HepG2 (cell line): ENCODE results near the gene ERVMER34-1. TPM values are rescaled to one million over a fixed set of nuclear protein-coding genes. Genes with fewer than 3 reads are reported as not detected.

Source experiments
- AGO2 ChIP-seq: fragments of 200-400 bp; formaldehyde crosslinking; optimal IDR thresholded peaks from 2 replicates; pipeline ENCODE3; 2017; ENCODE audit warnings: mild to moderate bottlenecking, low read depth, low read length, moderate library complexity
- ATF1 ChIP-seq: IDR thresholded peaks from 2 replicates; pipeline ENCODE4 v1.6.1; 2016; ENCODE audit warnings: mild to moderate bottlenecking, control low read depth
- DMAP1 ChIP-seq: IDR thresholded peaks from 2 replicates; pipeline ENCODE4 v1.6.1; 2016
- IRF2 ChIP-seq: IDR thresholded peaks from 2 replicates; pipeline ENCODE4 v1.6.1; 2018; ENCODE audit warnings: missing genetic modification reagents, missing compliant biosample characterization
- PAF1 ChIP-seq: IDR thresholded peaks from 2 replicates; pipeline ENCODE4 v1.6.1; 2016; ENCODE audit warnings: missing genetic modification reagents, missing compliant biosample characterization
- RBFOX2 ChIP-seq: fragments of 200-400 bp; formaldehyde crosslinking; IDR thresholded peaks from 2 replicates; pipeline ENCODE4 v1.6.1; 2017; ENCODE audit warnings: low read depth, mild to moderate bottlenecking, low read length
- SSRP1 ChIP-seq: IDR thresholded peaks from 2 replicates; pipeline ENCODE4 v1.6.1; 2016; ENCODE audit warnings: control low read depth
- ZFP41 ChIP-seq: sonication (generic); formaldehyde crosslinking; IDR thresholded peaks from 2 replicates; pipeline ENCODE4 v1.4.0; 2020; ENCODE audit warnings: mild to moderate bottlenecking, missing genetic modification reagents, borderline replicate concordance
- ZNF354B ChIP-seq: sonication (generic); formaldehyde crosslinking; IDR thresholded peaks from 2 replicates; pipeline ENCODE4 v1.8.0; 2022; ENCODE audit warnings: mild to moderate bottlenecking, missing genetic modification reagents
- ZNF484 ChIP-seq: sonication (generic); formaldehyde crosslinking; IDR thresholded peaks from 2 replicates; pipeline ENCODE4 v1.5.1; 2020; ENCODE audit warnings: mild to moderate bottlenecking, low read depth, missing genetic modification reagents, borderline replicate concordance
- ZSCAN25 ChIP-seq: sonication (generic); formaldehyde crosslinking; IDR thresholded peaks from 2 replicates; pipeline ENCODE4 v1.8.0; 2022; ENCODE audit warnings: mild to moderate bottlenecking, missing genetic modification reagents
- polyA plus RNA-seq, 8 experiments: library from polyadenylated mRNA; depleted of rRNA in 3 of 8; stranded (reverse) in 7 of 8; unstranded in 1 of 8; fragments of >200 nt; fragmentation: Illumina TruSeq in 4 of 8; extraction: Trizol in 4 of 8; gene quantifications; 2 replicates each; pipeline versions ENCODE4 v1.2.1 to v1.2.3, GENCODE V29; 2011 to 2016; ENCODE audit warnings: low read depth in 4 of 8, missing spikeins in 1 of 8, mixed read lengths in 1 of 8; ENCODE audit not compliant: insufficient read depth in 1 of 8
- total RNA-seq, 5 experiments: library from RNA; depleted of rRNA; stranded (reverse); fragments of >200 nt; fragmentation: Illumina TruSeq; extraction: Trizol; gene quantifications; 2 replicates each; pipeline ENCODE4 v1.2.3, GENCODE V29; 2016; ENCODE audit warnings: low read depth in 1 of 5
- TF ChIP-seq, protein P1 (sequence below): sonication (generic); formaldehyde crosslinking; IDR thresholded peaks from 2 replicates; pipeline ENCODE4 v1.9.0; 2021; ENCODE audit warnings: missing genetic modification reagents, borderline replicate concordance
- TF ChIP-seq, protein P2 (sequence below): sonication (generic); formaldehyde crosslinking; conservative IDR thresholded peaks from 2 replicates; pipeline ENCODE4 v1.4.0; 2020; ENCODE audit warnings: missing genetic modification reagents
- TF ChIP-seq, protein P3 (sequence below): sonication (generic); formaldehyde crosslinking; IDR thresholded peaks from 2 replicates; pipeline ENCODE4 v1.5.0; 2020; ENCODE audit warnings: mild to moderate bottlenecking, missing genetic modification reagents
- TF ChIP-seq, protein P4 (sequence below): sonication (generic); formaldehyde crosslinking; IDR thresholded peaks from 2 replicates; pipeline ENCODE4 v1.9.0; 2021; ENCODE audit warnings: missing genetic modification reagents, mild to moderate bottlenecking, borderline replicate concordance
- TF ChIP-seq, protein P5 (sequence below): sonication (generic); formaldehyde crosslinking; IDR thresholded peaks from 2 replicates; pipeline ENCODE4 v1.9.0; 2021; ENCODE audit warnings: missing genetic modification reagents, mild to moderate bottlenecking, borderline replicate concordance
- TF ChIP-seq, protein P6 (sequence below): sonication (generic); formaldehyde crosslinking; IDR thresholded peaks from 2 replicates; pipeline ENCODE4 v1.8.1; 2023; ENCODE audit warnings: mild to moderate bottlenecking, missing genetic modification reagents

Gene ERVMER34-1
- total and polyA plus RNA-seq, 2 of the 13 experiments (the other 11 are each of a cell fraction or from before 2014, with no cell fraction given), result 0.04 to 0.35 TPM

DNA sequence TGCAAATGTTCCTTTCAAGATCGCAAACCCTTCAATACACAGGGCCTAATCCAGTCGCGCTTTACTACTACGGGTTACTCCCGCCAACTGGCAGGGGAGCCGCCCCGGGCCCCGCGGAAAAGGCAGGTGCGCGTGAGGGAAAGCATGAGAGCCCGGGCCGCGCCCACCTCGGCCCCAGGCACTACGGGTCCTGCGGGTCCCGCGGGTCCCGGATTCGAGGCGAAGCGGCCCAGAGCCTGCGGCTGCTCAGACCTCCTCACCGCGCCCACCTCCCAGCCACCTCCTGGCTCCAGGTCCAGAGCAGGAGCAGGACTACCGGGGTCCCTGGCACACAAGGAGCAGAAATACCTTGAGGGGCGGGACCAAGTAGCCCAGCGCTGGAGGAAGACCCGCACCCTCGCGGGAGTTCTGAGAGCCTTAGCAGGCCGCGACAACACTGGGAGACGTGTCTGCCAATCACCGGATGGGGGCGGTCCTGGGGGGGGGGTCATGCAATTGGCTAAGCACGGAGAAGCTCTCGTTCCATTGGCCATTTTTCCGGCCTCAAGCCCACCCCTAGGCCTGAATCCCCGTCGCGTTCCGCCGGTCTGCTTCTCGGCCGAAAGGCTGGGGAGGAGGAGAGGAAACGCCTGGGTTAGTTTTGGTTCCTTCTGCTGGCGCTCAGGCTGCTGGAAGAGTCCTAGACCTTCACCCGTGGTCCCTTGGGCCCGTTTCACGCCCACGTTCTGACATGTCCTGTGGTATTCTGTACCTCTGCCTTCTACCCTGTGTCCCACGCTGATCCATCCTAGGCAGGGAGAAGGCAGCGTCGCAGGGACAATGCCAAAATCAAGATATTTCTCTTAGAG lies 29.0 kb downstream of the ERVMER34-1 start (continued):
- TF ChIP-seq, protein P1, sequence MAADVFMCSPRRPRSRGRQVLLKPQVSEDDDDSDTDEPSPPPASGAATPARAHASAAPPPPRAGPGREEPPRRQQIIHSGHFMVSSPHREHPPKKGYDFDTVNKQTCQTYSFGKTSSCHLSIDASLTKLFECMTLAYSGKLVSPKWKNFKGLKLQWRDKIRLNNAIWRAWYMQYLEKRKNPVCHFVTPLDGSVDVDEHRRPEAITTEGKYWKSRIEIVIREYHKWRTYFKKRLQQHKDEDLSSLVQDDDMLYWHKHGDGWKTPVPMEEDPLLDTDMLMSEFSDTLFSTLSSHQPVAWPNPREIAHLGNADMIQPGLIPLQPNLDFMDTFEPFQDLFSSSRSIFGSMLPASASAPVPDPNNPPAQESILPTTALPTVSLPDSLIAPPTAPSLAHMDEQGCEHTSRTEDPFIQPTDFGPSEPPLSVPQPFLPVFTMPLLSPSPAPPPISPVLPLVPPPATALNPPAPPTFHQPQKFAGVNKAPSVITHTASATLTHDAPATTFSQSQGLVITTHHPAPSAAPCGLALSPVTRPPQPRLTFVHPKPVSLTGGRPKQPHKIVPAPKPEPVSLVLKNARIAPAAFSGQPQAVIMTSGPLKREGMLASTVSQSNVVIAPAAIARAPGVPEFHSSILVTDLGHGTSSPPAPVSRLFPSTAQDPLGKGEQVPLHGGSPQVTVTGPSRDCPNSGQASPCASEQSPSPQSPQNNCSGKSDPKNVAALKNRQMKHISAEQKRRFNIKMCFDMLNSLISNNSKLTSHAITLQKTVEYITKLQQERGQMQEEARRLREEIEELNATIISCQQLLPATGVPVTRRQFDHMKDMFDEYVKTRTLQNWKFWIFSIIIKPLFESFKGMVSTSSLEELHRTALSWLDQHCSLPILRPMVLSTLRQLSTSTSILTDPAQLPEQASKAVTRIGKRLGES, result no peak
- TF ChIP-seq ZNF484 (CRISPR knock-in tag) (no peak), ATF1 (CRISPR knock-in tag) (no peak), ZFP41 (CRISPR knock-in tag) (no peak), ZNF354B (CRISPR knock-in tag) (no peak), AGO2 (peak; percentile 100), ZSCAN25 (CRISPR knock-in tag) (no peak), PAF1 (CRISPR knock-in tag) (no peak), SSRP1 (CRISPR knock-in tag) (no peak; the same call in 1 of the 2 replicates), DMAP1 (CRISPR knock-in tag) (peak; percentile 26; the same call in 1 of the 2 replicates), IRF2 (CRISPR knock-in tag) (no peak), RBFOX2 (peak; percentile 89)
- TF ChIP-seq, protein P2, sequence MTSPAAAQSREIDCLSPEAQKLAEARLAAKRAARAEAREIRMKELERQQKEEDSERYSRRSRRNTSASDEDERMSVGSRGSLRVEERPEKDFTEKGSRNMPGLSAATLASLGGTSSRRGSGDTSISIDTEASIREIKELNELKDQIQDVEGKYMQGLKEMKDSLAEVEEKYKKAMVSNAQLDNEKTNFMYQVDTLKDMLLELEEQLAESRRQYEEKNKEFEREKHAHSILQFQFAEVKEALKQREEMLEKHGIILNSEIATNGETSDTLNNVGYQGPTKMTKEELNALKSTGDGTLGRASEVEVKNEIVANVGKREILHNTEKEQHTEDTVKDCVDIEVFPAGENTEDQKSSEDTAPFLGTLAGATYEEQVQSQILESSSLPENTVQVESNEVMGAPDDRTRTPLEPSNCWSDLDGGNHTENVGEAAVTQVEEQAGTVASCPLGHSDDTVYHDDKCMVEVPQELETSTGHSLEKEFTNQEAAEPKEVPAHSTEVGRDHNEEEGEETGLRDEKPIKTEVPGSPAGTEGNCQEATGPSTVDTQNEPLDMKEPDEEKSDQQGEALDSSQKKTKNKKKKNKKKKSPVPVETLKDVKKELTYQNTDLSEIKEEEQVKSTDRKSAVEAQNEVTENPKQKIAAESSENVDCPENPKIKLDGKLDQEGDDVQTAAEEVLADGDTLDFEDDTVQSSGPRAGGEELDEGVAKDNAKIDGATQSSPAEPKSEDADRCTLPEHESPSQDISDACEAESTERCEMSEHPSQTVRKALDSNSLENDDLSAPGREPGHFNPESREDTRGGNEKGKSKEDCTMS (CRISPR knock-in tag), result no peak
- TF ChIP-seq, protein P3, sequence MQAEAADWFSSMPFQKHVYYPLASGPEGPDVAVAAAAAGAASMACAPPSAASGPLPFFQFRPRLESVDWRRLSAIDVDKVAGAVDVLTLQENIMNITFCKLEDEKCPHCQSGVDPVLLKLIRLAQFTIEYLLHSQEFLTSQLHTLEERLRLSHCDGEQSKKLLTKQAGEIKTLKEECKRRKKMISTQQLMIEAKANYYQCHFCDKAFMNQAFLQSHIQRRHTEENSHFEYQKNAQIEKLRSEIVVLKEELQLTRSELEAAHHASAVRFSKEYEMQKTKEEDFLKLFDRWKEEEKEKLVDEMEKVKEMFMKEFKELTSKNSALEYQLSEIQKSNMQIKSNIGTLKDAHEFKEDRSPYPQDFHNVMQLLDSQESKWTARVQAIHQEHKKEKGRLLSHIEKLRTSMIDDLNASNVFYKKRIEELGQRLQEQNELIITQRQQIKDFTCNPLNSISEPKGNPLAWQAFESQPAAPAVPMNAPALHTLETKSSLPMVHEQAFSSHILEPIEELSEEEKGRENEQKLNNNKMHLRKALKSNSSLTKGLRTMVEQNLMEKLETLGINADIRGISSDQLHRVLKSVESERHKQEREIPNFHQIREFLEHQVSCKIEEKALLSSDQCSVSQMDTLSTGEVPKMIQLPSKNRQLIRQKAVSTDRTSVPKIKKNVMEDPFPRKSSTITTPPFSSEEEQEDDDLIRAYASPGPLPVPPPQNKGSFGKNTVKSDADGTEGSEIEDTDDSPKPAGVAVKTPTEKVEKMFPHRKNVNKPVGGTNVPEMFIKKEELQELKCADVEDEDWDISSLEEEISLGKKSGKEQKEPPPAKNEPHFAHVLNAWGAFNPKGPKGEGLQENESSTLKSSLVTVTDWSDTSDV (CRISPR knock-in tag), result no peak; the same call in 1 of the 2 replicates
- TF ChIP-seq, protein P4, sequence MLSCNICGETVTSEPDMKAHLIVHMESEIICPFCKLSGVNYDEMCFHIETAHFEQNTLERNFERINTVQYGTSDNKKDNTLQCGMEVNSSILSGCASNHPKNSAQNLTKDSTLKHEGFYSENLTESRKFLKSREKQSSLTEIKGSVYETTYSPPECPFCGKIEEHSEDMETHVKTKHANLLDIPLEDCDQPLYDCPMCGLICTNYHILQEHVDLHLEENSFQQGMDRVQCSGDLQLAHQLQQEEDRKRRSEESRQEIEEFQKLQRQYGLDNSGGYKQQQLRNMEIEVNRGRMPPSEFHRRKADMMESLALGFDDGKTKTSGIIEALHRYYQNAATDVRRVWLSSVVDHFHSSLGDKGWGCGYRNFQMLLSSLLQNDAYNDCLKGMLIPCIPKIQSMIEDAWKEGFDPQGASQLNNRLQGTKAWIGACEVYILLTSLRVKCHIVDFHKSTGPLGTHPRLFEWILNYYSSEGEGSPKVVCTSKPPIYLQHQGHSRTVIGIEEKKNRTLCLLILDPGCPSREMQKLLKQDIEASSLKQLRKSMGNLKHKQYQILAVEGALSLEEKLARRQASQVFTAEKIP (CRISPR knock-in tag), result no peak
- TF ChIP-seq, protein P5, sequence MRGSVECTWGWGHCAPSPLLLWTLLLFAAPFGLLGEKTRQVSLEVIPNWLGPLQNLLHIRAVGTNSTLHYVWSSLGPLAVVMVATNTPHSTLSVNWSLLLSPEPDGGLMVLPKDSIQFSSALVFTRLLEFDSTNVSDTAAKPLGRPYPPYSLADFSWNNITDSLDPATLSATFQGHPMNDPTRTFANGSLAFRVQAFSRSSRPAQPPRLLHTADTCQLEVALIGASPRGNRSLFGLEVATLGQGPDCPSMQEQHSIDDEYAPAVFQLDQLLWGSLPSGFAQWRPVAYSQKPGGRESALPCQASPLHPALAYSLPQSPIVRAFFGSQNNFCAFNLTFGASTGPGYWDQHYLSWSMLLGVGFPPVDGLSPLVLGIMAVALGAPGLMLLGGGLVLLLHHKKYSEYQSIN, result no peak
- TF ChIP-seq, protein P6, sequence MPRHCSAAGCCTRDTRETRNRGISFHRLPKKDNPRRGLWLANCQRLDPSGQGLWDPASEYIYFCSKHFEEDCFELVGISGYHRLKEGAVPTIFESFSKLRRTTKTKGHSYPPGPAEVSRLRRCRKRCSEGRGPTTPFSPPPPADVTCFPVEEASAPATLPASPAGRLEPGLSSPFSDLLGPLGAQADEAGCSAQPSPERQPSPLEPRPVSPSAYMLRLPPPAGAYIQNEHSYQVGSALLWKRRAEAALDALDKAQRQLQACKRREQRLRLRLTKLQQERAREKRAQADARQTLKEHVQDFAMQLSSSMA (CRISPR knock-in tag), result no peak
